ENCODE results near the gene RARG. TPM values are rescaled to one million over a fixed set of nuclear protein-coding genes. Genes with fewer than 3 reads are reported as not detected.
"Not testable (repeated sequence)": the region's sequence is repeated elsewhere in the genome, so short reads cannot be mapped to it uniquely, and the experiment has no call there.

RARG gene
- total RNA-seq, 6 donors from 2014 or later = 21.2 to 43.0 (median 32.1) TPM

DNA sequence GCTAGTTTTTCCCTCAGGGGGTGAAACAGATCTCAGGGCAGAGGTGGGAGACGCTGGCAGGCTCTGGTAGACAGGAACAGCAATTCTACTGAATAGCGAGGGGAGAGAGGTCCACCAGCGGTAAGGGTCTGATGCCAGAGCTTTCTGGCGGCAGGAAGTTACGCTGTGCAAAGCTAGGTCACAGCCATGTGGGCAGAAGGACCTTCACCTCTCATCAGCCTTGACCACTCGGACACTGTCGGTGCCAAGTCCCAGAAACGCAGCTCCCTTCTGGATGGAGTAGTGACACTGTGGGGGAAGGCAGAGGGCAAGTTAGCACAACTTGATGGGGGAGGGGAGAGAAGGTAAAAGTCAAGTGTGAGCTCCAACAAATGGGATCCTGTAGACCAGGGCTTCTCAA, 61.8 kb downstream of the RARG start:
- TF ChIP-seq, protein P1, sequence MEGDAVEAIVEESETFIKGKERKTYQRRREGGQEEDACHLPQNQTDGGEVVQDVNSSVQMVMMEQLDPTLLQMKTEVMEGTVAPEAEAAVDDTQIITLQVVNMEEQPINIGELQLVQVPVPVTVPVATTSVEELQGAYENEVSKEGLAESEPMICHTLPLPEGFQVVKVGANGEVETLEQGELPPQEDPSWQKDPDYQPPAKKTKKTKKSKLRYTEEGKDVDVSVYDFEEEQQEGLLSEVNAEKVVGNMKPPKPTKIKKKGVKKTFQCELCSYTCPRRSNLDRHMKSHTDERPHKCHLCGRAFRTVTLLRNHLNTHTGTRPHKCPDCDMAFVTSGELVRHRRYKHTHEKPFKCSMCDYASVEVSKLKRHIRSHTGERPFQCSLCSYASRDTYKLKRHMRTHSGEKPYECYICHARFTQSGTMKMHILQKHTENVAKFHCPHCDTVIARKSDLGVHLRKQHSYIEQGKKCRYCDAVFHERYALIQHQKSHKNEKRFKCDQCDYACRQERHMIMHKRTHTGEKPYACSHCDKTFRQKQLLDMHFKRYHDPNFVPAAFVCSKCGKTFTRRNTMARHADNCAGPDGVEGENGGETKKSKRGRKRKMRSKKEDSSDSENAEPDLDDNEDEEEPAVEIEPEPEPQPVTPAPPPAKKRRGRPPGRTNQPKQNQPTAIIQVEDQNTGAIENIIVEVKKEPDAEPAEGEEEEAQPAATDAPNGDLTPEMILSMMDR (IDR thresholded peaks at IDR 0.05) = no peak
- no peak for TF ChIP-seq POLR2A (IDR thresholded peaks at IDR 0.05)
- no peak for TF ChIP-seq EP300 (IDR thresholded peaks at IDR 0.05)
- TF ChIP-seq POLR2AphosphoS5 (IDR thresholded peaks at IDR 0.05) = no peak
- H3K4me3 ChIP-seq = no peak overlapping the region
- H3K36me3 ChIP-seq = peaks cover 0 to 25% (median 22%) of the 10 kb centered on the region in 4 donors
- no peaks in the 10 kb centered on the region for H3K27me3 ChIP-seq
- DNase-seq = no peak
- WGBS, 2 donors = 89 to 92% methylated on average over 8 of the region's 8 CpGs
- no peak overlapping the region for H3K27ac ChIP-seq
- H3K4me1 ChIP-seq = peaks cover 0 to 7% (median 0%) of the 10 kb centered on the region in 4 donors
- H3K9me3 ChIP-seq = no peaks in the 10 kb centered on the region
- ATAC-seq (ENCODE audit: low FRiP score in 2 of 2) = no peak

- Histone ChIP-seq H3K27me3 (no peaks in the 10 kb centered on the region), H3K4me3 (no peak overlapping the region), H3K36me3 (peaks cover 0 to 25% (median 22%) of the 10 kb centered on the region in 4 donors), H3K4me1 (peaks cover 0 to 1% (median 0%) of the 10 kb centered on the region in 4 donors), H3K27ac (no peak overlapping the region), H3K9me3 (no peaks in the 10 kb centered on the region)
- no peak for DNase-seq
- TF ChIP-seq EP300 (IDR thresholded peaks at IDR 0.05) (no peak), POLR2AphosphoS5 (IDR thresholded peaks at IDR 0.05) (no peak), POLR2A (IDR thresholded peaks at IDR 0.05) (no peak)
- TF ChIP-seq, protein P1 (IDR thresholded peaks at IDR 0.05) = no peak
- WGBS, 2 donors = 98 to 100% methylated on average over 6 to 7 of the region's 7 CpGs
- ATAC-seq (ENCODE audit: low FRiP score in 2 of 2) = no peak
Observed at GRCh38 chr12:53169644-53170043, 62.4 kb downstream of the RARG start.

- Histone ChIP-seq H3K9me3 (no peaks in the 10 kb centered on the region), H3K4me3 (no peak overlapping the region), H3K4me1 (no peaks in the 10 kb centered on the region), H3K27ac (no peak overlapping the region), H3K27me3 (no peaks in the 10 kb centered on the region), H3K36me3 (peaks cover 0 to 19% (median 16%) of the 10 kb centered on the region in 4 donors)
- ATAC-seq (ENCODE audit: low FRiP score in 2 of 2) (no peak), DNase-seq (no peak)
- TF ChIP-seq, protein P1 (IDR thresholded peaks at IDR 0.05) = no peak
- TF ChIP-seq POLR2AphosphoS5 (IDR thresholded peaks at IDR 0.05) (no peak), EP300 (IDR thresholded peaks at IDR 0.05) (no peak), POLR2A (IDR thresholded peaks at IDR 0.05) (no peak)
Observed at GRCh38 chr12:53166837-53167236, 65.2 kb downstream of the RARG start.

GRCh38 chr12:53163008-53163407, 69.0 kb downstream of the RARG start:
- not testable (repeated sequence) for H3K9me3 ChIP-seq; H3K36me3 ChIP-seq; DNase-seq; H3K27ac ChIP-seq; H3K27me3 ChIP-seq; H3K4me3 ChIP-seq; H3K4me1 ChIP-seq; ATAC-seq (ENCODE audit: low FRiP score in 2 of 2)
- WGBS, 2 donors = 94 to 97% methylated on average over 2 of the region's 2 CpGs

DNA sequence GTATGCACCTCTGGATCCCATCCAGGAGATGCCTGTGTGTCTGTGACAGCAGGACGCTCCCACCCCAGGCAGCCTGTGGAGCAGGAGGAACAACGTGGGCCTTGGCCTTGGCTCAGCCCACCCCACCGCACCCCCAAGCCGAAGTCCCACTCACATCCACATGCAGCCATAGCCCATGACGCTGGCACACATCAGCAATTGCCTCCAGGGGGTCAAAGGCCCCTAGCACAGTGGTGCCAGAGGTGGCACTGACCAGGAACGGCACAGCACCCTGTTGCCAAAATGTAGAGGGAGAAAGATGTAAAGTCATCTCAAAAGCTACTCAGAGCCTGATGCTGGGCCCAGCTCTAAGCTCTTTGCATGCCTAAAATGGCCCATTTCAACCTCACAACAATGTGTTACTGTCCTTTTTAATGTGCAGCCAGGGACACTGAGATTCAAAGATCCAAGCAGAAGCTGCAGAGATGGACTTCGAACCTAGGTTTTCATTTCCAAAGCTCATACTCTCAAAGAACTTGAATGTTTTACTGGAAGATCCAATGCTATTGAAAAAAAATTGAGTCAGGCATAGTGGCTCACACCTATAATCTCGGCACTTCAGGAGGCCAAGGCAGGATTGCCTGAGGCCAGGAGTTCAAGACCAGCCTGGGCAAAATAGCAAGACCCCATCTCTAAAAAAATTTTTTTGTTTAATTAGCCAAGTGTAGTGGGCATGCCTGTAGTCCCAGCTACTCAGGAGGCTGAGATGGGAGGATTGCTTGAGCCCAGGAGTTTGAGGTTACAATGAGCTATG, 70.7 kb downstream of the RARG start:
- Histone ChIP-seq H3K9me3 (no peaks in the 10 kb centered on the region), H3K27ac (no peak overlapping the region), H3K27me3 (no peaks in the 10 kb centered on the region), H3K36me3 (peaks cover 0 to 5% (median 0%) of the 10 kb centered on the region in 4 donors), H3K4me1 (peaks cover 0 to 6% (median 5%) of the 10 kb centered on the region in 4 donors), H3K4me3 (no peak overlapping the region)
- ATAC-seq (ENCODE audit: low FRiP score in 2 of 2) = no peak
- 90 to 95% methylated on average over 8 of the region's 8 CpGs for WGBS, 2 donors
- TF ChIP-seq EP300 (IDR thresholded peaks at IDR 0.05) (no peak), POLR2A (IDR thresholded peaks at IDR 0.05) (no peak), POLR2AphosphoS5 (IDR thresholded peaks at IDR 0.05) (no peak)
- TF ChIP-seq, protein P1 (IDR thresholded peaks at IDR 0.05) = no peak
- DNase-seq = no peak
